Measurements from ENCODE around the gene STXBP2.

DNA sequence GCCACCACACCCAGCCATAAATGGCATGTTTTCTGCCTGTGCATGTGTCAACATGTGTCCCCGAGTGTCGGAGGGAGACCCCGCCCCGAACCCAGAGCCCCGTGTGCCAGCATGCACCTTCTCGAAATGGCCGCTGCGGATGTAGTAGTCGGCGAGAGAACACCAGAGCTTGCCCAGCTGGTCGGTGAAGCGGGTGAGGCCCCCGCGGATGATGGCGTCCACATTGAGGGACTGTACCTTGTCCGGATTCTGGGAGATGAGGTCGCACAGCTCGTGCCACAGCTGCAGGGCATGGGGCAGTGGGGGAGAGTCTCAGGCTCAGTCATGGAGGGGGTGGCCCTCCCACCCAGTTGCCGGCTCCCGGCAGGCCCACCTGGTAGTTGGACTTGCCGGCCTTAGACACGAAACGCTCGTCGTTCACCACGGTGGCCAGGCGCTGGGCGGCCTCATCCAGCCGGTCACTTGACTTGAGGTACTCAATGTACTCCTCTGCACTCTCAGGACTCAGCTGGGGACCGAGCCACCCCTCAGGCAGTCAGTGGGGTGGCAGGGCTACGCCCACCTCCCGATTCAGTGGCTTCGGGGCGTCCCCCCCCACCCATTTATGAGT lies 11.0 kb upstream of the STXBP2 start:
- TF ChIP-seq, protein P1, sequence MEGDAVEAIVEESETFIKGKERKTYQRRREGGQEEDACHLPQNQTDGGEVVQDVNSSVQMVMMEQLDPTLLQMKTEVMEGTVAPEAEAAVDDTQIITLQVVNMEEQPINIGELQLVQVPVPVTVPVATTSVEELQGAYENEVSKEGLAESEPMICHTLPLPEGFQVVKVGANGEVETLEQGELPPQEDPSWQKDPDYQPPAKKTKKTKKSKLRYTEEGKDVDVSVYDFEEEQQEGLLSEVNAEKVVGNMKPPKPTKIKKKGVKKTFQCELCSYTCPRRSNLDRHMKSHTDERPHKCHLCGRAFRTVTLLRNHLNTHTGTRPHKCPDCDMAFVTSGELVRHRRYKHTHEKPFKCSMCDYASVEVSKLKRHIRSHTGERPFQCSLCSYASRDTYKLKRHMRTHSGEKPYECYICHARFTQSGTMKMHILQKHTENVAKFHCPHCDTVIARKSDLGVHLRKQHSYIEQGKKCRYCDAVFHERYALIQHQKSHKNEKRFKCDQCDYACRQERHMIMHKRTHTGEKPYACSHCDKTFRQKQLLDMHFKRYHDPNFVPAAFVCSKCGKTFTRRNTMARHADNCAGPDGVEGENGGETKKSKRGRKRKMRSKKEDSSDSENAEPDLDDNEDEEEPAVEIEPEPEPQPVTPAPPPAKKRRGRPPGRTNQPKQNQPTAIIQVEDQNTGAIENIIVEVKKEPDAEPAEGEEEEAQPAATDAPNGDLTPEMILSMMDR (IDR thresholded peaks at IDR 0.05; ENCODE audit: insufficient read depth, low read length, poor library complexity, severe bottlenecking): no peak
- no peak for TF ChIP-seq EZH2phosphoT487 (conservative IDR thresholded peaks at IDR 0.05; ENCODE audit: low read length)
